Suprapubic skin (tissue), 4 donors: ENCODE measurements around the gene HOXC10. TPM values are rescaled to one million over a fixed set of nuclear protein-coding genes. Genes with fewer than 3 reads are reported as not detected.

Experiments
- DNase-seq, 2 donors: peaks; one replicate each; pipeline ENCODE4 v3.0.0-alpha.2; 2019; ENCODE audit warnings: low spot score in 2 of 2
- H3K27ac ChIP-seq: fragments of 200-600 bp; sonication (generic); one replicate; pipeline ENCODE4 v1.5.1; 2019
- H3K27me3 ChIP-seq: fragments of 200-600 bp; sonication (generic); one replicate; pipeline ENCODE4 v1.5.1; 2019
- H3K36me3 ChIP-seq: fragments of 200-600 bp; sonication (generic); one replicate; pipeline ENCODE4 v1.5.1; 2019
- H3K4me1 ChIP-seq: fragments of 200-600 bp; sonication (generic); one replicate; pipeline ENCODE4 v1.5.1; 2019
- H3K4me3 ChIP-seq: fragments of 200-600 bp; sonication (generic); one replicate; pipeline ENCODE4 v1.5.1; 2019; ENCODE audit warnings: mild to moderate bottlenecking
- H3K9me3 ChIP-seq: fragments of 200-600 bp; sonication (generic); one replicate; pipeline ENCODE4 v1.5.1; 2019
- EP300 ChIP-seq: sonication (generic); formaldehyde crosslinking; IDR thresholded peaks from one replicate; pipeline ENCODE4 v1.6.1; 2017; ENCODE audit warnings: antibody characterized with exemption
- POLR2A ChIP-seq, 2 donors: fragments of 450-650 bp; IDR thresholded peaks; one replicate each; pipeline ENCODE4 v1.6.1; 2017; ENCODE audit warnings: antibody characterized with exemption in 2 of 2, mild to moderate bottlenecking in 2 of 2, moderate library complexity in 2 of 2
- POLR2AphosphoS5 ChIP-seq, 3 donors: sonication (generic); formaldehyde crosslinking; IDR thresholded peaks; one replicate each; pipeline ENCODE4 v1.6.1; 2017; ENCODE audit warnings: antibody characterized with exemption in 3 of 3
- WGBS: methylation state at CpG from one replicate; pipeline ENCODE4 v1.1.5; 2018; 5-methylcytosine and 5-hydroxymethylcytosine counted together
- total RNA-seq, 4 donors: library from RNA; depleted of rRNA; stranded (reverse); fragments of >200 nt; gene quantifications; one replicate each; pipeline ENCODE4 v1.1.0, GENCODE V29; 2016
- TF ChIP-seq, protein P1 (sequence below), 2 donors: fragments of 200-600 bp in 1 of 2; fragments of 450-650 bp in 1 of 2; sonication (generic) in 1 of 2; IDR thresholded peaks; one replicate each; pipeline ENCODE4 v1.5.1; 2016 to 2019; ENCODE audit warnings: antibody characterized with exemption in 2 of 2, mild to moderate bottlenecking in 1 of 2, moderate library complexity in 1 of 2

Gene HOXC10
- total RNA-seq, 4 donors from 2014 or later, result 8.8 to 24.7 (median 13.3) TPM

GRCh38 chr12:53966385-53967133 lies 18.4 kb upstream of the HOXC10 start:
- TF ChIP-seq EP300 (no peak), POLR2A (IDR thresholded peaks at IDR 0.05) (no peak), POLR2AphosphoS5 (IDR thresholded peaks at IDR 0.05) (no peak)
- TF ChIP-seq, protein P1, sequence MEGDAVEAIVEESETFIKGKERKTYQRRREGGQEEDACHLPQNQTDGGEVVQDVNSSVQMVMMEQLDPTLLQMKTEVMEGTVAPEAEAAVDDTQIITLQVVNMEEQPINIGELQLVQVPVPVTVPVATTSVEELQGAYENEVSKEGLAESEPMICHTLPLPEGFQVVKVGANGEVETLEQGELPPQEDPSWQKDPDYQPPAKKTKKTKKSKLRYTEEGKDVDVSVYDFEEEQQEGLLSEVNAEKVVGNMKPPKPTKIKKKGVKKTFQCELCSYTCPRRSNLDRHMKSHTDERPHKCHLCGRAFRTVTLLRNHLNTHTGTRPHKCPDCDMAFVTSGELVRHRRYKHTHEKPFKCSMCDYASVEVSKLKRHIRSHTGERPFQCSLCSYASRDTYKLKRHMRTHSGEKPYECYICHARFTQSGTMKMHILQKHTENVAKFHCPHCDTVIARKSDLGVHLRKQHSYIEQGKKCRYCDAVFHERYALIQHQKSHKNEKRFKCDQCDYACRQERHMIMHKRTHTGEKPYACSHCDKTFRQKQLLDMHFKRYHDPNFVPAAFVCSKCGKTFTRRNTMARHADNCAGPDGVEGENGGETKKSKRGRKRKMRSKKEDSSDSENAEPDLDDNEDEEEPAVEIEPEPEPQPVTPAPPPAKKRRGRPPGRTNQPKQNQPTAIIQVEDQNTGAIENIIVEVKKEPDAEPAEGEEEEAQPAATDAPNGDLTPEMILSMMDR (IDR thresholded peaks at IDR 0.05), result no peak
- no peaks in the 10 kb centered on the region for H3K36me3 ChIP-seq
- no peak for DNase-seq
- 71% methylated on average over 36 of the region's 36 CpGs for WGBS
- H3K27ac ChIP-seq, result no peak overlapping the region
- H3K9me3 ChIP-seq, result no peaks in the 10 kb centered on the region
- H3K4me3 ChIP-seq, result peak overlapping the region; percentile 5
- H3K27me3 ChIP-seq, result peaks cover 84% of the 10 kb centered on the region
- H3K4me1 ChIP-seq, result peaks cover 6% of the 10 kb centered on the region

GRCh38 chr12:53967421-53967925 lies 17.5 kb upstream of the HOXC10 start:
- Histone ChIP-seq H3K27me3 (peaks cover 84% of the 10 kb centered on the region), H3K4me3 (peak overlapping the region; percentile 13), H3K27ac (no peak overlapping the region), H3K36me3 (no peaks in the 10 kb centered on the region), H3K9me3 (no peaks in the 10 kb centered on the region), H3K4me1 (peaks cover 13% of the 10 kb centered on the region)
- TF ChIP-seq EP300 (no peak), POLR2A (IDR thresholded peaks at IDR 0.05) (no peak), POLR2AphosphoS5 (IDR thresholded peaks at IDR 0.05) (no peak)
- TF ChIP-seq, protein P1 (IDR thresholded peaks at IDR 0.05), result no peak
- WGBS, result 30% methylated on average over 5 of the region's 5 CpGs
- no peak for DNase-seq

DNA sequence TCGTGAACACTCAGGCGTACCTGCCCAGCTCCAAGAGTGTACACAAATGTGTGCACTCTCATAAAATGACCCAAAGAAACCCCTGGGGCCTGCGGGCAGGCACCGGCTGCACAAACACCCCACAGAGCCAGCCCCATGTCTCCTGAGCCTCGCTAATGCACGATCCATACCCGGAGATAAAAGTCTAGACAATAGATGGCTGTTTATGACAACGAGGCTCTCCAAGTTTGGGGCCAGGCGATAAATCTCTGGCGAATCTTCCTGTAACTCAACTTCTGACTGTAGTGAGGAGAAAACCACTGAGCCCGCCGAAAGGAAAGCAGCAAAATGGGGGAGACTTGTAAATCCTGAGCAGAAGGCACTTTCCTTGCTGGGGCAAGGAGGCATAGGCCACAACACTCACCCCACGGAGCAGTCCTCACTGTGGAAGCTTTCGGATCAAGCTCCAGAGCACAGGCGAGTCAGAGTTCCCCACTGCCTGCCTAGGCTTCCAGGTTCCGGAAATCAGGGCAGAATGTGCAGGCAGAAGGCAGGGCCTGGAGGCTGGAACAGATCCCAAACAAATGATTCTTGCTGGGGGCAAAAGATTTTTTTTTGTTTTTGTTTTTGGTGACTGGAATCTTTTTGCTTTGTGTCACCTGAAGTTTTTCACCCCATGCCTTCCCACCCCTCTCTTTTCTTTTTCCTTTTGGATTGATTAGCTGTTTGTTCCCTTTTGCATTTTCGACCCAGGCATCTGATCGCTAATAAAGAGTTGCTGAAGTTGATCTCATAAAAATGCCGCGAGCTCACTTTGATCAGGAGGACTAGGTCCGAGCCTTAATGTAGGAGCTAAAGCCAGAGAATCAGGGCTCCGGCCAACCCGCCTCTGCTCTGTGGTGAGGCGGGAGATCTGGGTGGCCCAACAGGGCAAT lies 16.5 kb upstream of the HOXC10 start:
- Histone ChIP-seq H3K4me1 (peaks cover 23% of the 10 kb centered on the region), H3K27me3 (peaks cover 82% of the 10 kb centered on the region), H3K36me3 (no peaks in the 10 kb centered on the region), H3K9me3 (no peaks in the 10 kb centered on the region), H3K4me3 (peak overlapping the region; percentile 13), H3K27ac (no peak overlapping the region)
- no peak for DNase-seq
- 43% methylated on average over 24 of the region's 24 CpGs for WGBS
- TF ChIP-seq EP300 (no peak), POLR2AphosphoS5 (IDR thresholded peaks at IDR 0.05) (no peak), POLR2A (IDR thresholded peaks at IDR 0.05) (no peak)
- TF ChIP-seq, protein P1 (IDR thresholded peaks at IDR 0.05), result no peak

DNA sequence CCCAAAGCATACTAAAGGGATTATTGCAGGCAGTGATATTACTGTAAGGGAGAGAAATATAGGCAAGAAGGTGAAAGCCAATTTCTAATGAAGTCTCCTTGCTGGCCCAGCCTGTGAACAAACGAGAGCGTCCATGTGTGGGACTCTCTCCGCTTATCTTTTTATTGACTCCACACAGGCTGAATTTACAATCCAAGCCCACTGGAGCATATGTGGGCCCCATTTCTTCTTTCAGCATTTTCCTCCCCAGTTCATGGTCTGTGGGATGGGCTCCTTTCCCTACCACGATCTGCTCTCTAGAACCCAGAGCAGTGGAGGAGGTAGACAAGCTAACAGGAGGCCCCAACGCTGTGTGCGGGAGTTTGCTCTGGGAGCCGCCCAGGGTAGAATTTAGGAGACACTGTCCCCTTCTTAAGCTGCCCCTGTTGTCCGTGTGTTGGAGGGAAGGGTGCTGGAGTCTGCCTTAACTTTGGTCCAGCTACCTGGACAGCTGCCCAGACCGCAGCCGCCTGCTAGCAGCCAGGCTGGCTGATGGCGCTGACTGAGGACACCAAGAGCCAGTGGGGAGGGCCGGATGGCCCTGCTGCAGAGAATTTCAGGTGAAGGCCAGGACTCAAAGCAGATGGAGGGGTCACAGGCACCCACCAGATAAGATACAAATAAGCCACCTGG lies 15.2 kb upstream of the HOXC10 start:
- H3K36me3 ChIP-seq, result no peaks in the 10 kb centered on the region
- no peak overlapping the region for H3K27ac ChIP-seq
- H3K9me3 ChIP-seq, result no peaks in the 10 kb centered on the region
- peaks cover 33% of the 10 kb centered on the region for H3K4me1 ChIP-seq
- TF ChIP-seq POLR2A (IDR thresholded peaks at IDR 0.05) (no peak), POLR2AphosphoS5 (IDR thresholded peaks at IDR 0.05) (no peak), EP300 (no peak)
- TF ChIP-seq, protein P1 (IDR thresholded peaks at IDR 0.05), result no peak
- H3K4me3 ChIP-seq, result no peak overlapping the region
- H3K27me3 ChIP-seq, result peaks cover 82% of the 10 kb centered on the region
- 73% methylated on average over 8 of the region's 12 CpGs for WGBS
- no peak for DNase-seq
